SU-DHL-6 (cell line): Measurements from ENCODE around the gene PPIP5K1.

ENCODE experiments used
- H2AFZ ChIP-seq: fragments of 200-600 bp; sonication (generic); 2 replicates; pipeline ENCODE4 v1.6.1; 2014; ENCODE audit warnings: low read depth, mild to moderate bottlenecking, moderate library complexity, mixed read lengths, antibody characterized with exemption, low read length; ENCODE audit not compliant: severe bottlenecking
- H3F3A ChIP-seq: fragments of 200-600 bp; shearing (Covaris generic); 2 replicates; pipeline ENCODE4 v1.6.0; 2016; ENCODE audit warnings: antibody characterized with exemption, mild to moderate bottlenecking; ENCODE audit not compliant: insufficient read depth
- H3K27ac ChIP-seq: fragments of 200-600 bp; sonication (generic); 2 replicates; pipeline ENCODE4 v1.5.1; 2016; ENCODE audit warnings: low read depth, mild to moderate bottlenecking, low read length, moderate library complexity, mixed read lengths
- H3K27me3 ChIP-seq: fragments of 200-600 bp; sonication (generic), shearing (Covaris generic); 2 replicates; pipeline ENCODE4 v1.6.0; 2014; ENCODE audit warnings: mild to moderate bottlenecking, low read length
- H3K36me3 ChIP-seq: fragments of 200-600 bp; sonication (generic); 2 replicates; pipeline ENCODE4 v1.6.1; 2014; ENCODE audit warnings: mild to moderate bottlenecking, low read length, mixed read lengths
- H3K4me2 ChIP-seq: fragments of 300-600, 200-600 bp; shearing (Covaris generic), sonication (generic); 2 replicates; pipeline ENCODE4 v1.6.0; 2014; ENCODE audit warnings: low read length, low read depth, mild to moderate bottlenecking; ENCODE audit not compliant: poor library complexity, severe bottlenecking
- H3K4me3 ChIP-seq: fragments of 200-600 bp; sonication (generic); 2 replicates; pipeline ENCODE4 v1.5.1; 2014; ENCODE audit warnings: antibody characterized with exemption, low read length, mild to moderate bottlenecking, mixed read lengths; ENCODE audit not compliant: insufficient read depth, poor library complexity, severe bottlenecking
- H3K79me2 ChIP-seq: fragments of 200-600 bp; sonication (generic); 2 replicates; pipeline ENCODE4 v1.6.1; 2014; ENCODE audit warnings: mild to moderate bottlenecking, low read length, moderate library complexity; ENCODE audit not compliant: insufficient read depth
- H3K9ac ChIP-seq: fragments of 200-600 bp; sonication (generic); 2 replicates; pipeline ENCODE4 v1.7.0; 2014; ENCODE audit warnings: mild to moderate bottlenecking, low read length
- H3K9me2 ChIP-seq: fragments of 200-600 bp; sonication (generic); replicated peaks from 2 replicates; pipeline ENCODE4 v1.6.1; 2014; ENCODE audit warnings: low read length; ENCODE audit not compliant: insufficient read depth
- H3K9me3 ChIP-seq: fragments of 200-600 bp; sonication (generic); 2 replicates; pipeline ENCODE4 v1.6.1; 2014; ENCODE audit warnings: low read length, mixed read lengths; ENCODE audit not compliant: insufficient read depth
- H4K20me1 ChIP-seq: fragments of 200-600 bp; sonication (generic); 2 replicates; pipeline ENCODE4 v1.6.1; 2014; ENCODE audit warnings: low read depth, mild to moderate bottlenecking, antibody characterized with exemption, low read length, moderate library complexity, mixed read lengths
- CTCF ChIP-seq: fragments of 200-600 bp; sonication (generic); IDR thresholded peaks from one replicate; pipeline ENCODE4 v1.5.1; 2017; ENCODE audit warnings: antibody characterized with exemption, mild to moderate bottlenecking, low read length, moderate library complexity; ENCODE audit not compliant: insufficient read depth, poor library complexity, severe bottlenecking
- EZH2phosphoT487 ChIP-seq: fragments of 200-600 bp; sonication (generic), shearing (Covaris generic); conservative IDR thresholded peaks from 2 replicates; pipeline ENCODE4 v1.6.1; 2018; ENCODE audit warnings: mild to moderate bottlenecking, antibody characterized with exemption, low read length, moderate library complexity, mixed read lengths

The PPIP5K1 gene

DNA sequence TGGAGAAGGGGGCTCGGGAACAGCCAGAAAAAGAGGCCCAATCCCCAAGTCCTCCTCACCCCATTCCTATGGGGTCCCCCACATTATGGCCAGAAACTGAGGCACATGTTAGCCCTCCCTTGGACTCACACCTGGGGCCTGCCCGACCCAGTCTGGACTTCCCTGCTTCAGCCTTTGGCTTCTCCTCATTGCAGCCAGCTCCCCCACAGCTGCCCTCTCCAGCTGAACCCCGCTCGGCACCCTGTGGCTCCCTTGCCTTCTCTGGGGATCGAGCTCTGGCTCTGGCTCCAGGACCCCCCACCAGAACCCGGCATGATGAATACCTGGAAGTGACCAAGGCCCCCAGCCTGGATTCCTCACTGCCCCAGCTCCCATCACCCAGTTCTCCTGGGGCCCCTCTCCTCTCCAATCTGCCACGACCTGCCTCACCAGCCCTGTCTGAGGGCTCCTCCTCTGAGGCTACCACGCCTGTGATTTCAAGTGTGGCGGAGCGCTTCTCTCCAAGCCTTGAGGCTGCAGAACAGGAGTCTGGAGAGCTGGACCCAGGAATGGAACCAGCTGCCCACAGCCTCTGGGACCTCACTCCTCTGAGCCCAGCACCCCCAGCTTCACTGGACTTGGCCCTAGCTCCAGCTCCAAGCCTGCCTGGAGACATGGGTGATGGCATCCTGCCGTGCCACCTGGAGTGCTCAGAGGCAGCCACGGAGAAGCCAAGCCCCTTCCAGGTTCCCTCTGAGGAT is 62.0 kb downstream of the PPIP5K1 start:
- Histone ChIP-seq H2AFZ (no peak overlapping the region), H3K9me3 (no peaks in the 10 kb centered on the region), H3K4me2 (no peak overlapping the region), H3K27ac (no peak overlapping the region), H3K4me3 (no peak overlapping the region), H3K79me2 (no peaks in the 10 kb centered on the region), H3K36me3 (no peaks in the 10 kb centered on the region), H3K9ac (no peak overlapping the region), H3K9me2 (no peaks in the 10 kb centered on the region), H3F3A (no peaks in the 10 kb centered on the region), H3K27me3 (no peaks in the 10 kb centered on the region), H4K20me1 (no peaks in the 10 kb centered on the region)
- TF ChIP-seq EZH2phosphoT487, result no peak
- no peak for TF ChIP-seq CTCF

GRCh38 chr15:43527016-43527801 is 62.8 kb downstream of the PPIP5K1 start:
- Histone ChIP-seq H3K27me3 (no peaks in the 10 kb centered on the region), H3K9me3 (no peaks in the 10 kb centered on the region), H3K79me2 (no peaks in the 10 kb centered on the region), H3K9ac (no peak overlapping the region), H4K20me1 (no peaks in the 10 kb centered on the region), H3K9me2 (no peaks in the 10 kb centered on the region), H3K4me3 (no peak overlapping the region), H3K27ac (no peak overlapping the region), H3K36me3 (no peaks in the 10 kb centered on the region), H2AFZ (no peak overlapping the region), H3K4me2 (no peak overlapping the region), H3F3A (no peaks in the 10 kb centered on the region)
- TF ChIP-seq EZH2phosphoT487 (no peak), CTCF (no peak)

GRCh38 chr15:43526261-43526930 is 63.6 kb downstream of the PPIP5K1 start:
- Histone ChIP-seq H3K9me3 (no peaks in the 10 kb centered on the region), H3K36me3 (no peaks in the 10 kb centered on the region), H3K4me3 (no peak overlapping the region), H3K9ac (no peak overlapping the region), H2AFZ (no peak overlapping the region), H3K4me2 (no peak overlapping the region), H3K79me2 (no peaks in the 10 kb centered on the region), H3F3A (no peaks in the 10 kb centered on the region), H3K27ac (no peak overlapping the region), H3K27me3 (no peaks in the 10 kb centered on the region), H3K9me2 (no peaks in the 10 kb centered on the region), H4K20me1 (no peaks in the 10 kb centered on the region)
- TF ChIP-seq EZH2phosphoT487 (no peak), CTCF (no peak)
